Measurements from ENCODE around the gene DCTN3. TPM values are rescaled to one million over a fixed set of nuclear protein-coding genes. Genes with fewer than 3 reads are reported as not detected.

The DCTN3 gene
- total RNA-seq, 1 donor from 2014 or later, result 94.8 TPM

DNA sequence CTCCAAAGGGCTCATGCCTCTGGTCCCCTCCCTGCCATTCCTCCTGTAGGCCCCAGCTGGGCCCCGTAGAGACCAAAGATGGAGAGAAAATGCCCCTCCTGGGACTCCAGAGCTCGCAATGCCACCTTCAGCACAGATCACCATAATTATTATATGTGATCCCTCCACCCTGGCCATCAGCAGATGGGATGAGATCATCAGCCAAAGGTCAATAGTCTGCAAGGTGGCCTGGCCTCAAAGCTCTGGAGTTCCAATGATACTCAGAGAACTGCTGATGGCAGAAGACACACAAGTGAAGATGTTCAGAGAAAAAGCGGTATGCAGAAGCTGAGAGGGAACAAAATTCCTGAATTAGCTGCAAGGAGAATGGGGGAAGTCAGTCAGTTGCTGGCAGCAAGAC lies 13.4 kb downstream of the DCTN3 start:
- no peak overlapping the region for H3K9ac ChIP-seq (ENCODE audit: low read length)
- no peaks in the 10 kb centered on the region for H3K9me3 Mint-ChIP-seq (ENCODE audit: unreplicated experiment)
- no peak overlapping the region for H3K27ac ChIP-seq (ENCODE audit: low read depth, low read length)
- peaks cover 12% of the 10 kb centered on the region for H3K79me2 ChIP-seq (ENCODE audit: insufficient read depth, low read length)
- TF ChIP-seq EZH2 (IDR thresholded peaks at IDR 0.05; ENCODE audit: insufficient read depth, low read length), result no peak
- TF ChIP-seq, protein P1, sequence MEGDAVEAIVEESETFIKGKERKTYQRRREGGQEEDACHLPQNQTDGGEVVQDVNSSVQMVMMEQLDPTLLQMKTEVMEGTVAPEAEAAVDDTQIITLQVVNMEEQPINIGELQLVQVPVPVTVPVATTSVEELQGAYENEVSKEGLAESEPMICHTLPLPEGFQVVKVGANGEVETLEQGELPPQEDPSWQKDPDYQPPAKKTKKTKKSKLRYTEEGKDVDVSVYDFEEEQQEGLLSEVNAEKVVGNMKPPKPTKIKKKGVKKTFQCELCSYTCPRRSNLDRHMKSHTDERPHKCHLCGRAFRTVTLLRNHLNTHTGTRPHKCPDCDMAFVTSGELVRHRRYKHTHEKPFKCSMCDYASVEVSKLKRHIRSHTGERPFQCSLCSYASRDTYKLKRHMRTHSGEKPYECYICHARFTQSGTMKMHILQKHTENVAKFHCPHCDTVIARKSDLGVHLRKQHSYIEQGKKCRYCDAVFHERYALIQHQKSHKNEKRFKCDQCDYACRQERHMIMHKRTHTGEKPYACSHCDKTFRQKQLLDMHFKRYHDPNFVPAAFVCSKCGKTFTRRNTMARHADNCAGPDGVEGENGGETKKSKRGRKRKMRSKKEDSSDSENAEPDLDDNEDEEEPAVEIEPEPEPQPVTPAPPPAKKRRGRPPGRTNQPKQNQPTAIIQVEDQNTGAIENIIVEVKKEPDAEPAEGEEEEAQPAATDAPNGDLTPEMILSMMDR (IDR thresholded peaks at IDR 0.05; ENCODE audit: insufficient read depth, low read depth, low read length), result no peak
- H3K36me3 ChIP-seq (ENCODE audit: insufficient read depth, low read length), result no peaks in the 10 kb centered on the region
- no peak overlapping the region for H3K4me3 Mint-ChIP-seq (ENCODE audit: unreplicated experiment)
- no peak overlapping the region for H3K4me3 ChIP-seq (ENCODE audit: insufficient read depth, low read depth, low read length)
- no peak for DNase-seq (ENCODE audit: low read depth)
- no peak overlapping the region for H3K4me2 ChIP-seq (ENCODE audit: low read length)
- H3K36me3 Mint-ChIP-seq (ENCODE audit: low read depth, unreplicated experiment), result peaks cover 5% of the 10 kb centered on the region
- no peaks in the 10 kb centered on the region for H3K9me3 ChIP-seq (ENCODE audit: insufficient read depth, low read depth, low read length)
- peaks cover 8% of the 10 kb centered on the region for H4K20me1 ChIP-seq (ENCODE audit: insufficient read depth, low read length)
- peaks cover 7% of the 10 kb centered on the region for H3K27me3 Mint-ChIP-seq (ENCODE audit: low read depth, unreplicated experiment)
- no peak overlapping the region for H2AFZ ChIP-seq (ENCODE audit: low read depth, low read length)
- no peak for FAIRE-seq
- H3K27me3 ChIP-seq (ENCODE audit: insufficient read depth, low read length), result peaks cover 6% of the 10 kb centered on the region
- H3K4me1 Mint-ChIP-seq (ENCODE audit: low read depth, unreplicated experiment), result peaks cover 6% of the 10 kb centered on the region
- H3K27ac Mint-ChIP-seq (ENCODE audit: unreplicated experiment), result no peak overlapping the region
- peaks cover 9% of the 10 kb centered on the region for H3K4me1 ChIP-seq (ENCODE audit: insufficient read depth, low read length)

DNA sequence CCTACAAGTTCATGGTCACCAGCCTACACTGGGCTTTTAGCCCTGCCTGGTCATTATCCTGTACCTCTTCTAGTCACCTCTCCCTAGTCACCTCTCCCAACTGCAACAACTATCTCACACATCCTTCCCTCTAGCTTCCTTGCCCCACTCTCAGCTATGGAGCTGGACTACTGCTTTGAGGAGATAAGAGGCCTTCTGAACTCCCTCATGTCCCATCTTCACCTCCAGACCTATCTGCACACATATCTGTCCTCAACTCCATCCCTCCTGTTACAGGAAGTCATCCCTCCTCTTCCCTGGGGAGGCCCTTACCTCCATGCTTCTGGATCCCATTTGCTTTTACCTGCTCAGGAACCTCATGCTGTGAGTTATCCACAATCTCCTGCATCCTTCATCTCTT lies 14.1 kb downstream of the DCTN3 start:
- H3K9ac ChIP-seq (ENCODE audit: low read length), result no peak overlapping the region
- no peak overlapping the region for H2AFZ ChIP-seq (ENCODE audit: low read depth, low read length)
- Mint-ChIP-seq H3K4me3 (ENCODE audit: unreplicated experiment) (no peak overlapping the region), H3K9me3 (ENCODE audit: unreplicated experiment) (no peaks in the 10 kb centered on the region), H3K4me1 (ENCODE audit: low read depth, unreplicated experiment) (peaks cover 5% of the 10 kb centered on the region), H3K27me3 (ENCODE audit: low read depth, unreplicated experiment) (peaks cover 13% of the 10 kb centered on the region), H3K36me3 (ENCODE audit: low read depth, unreplicated experiment) (peaks cover 5% of the 10 kb centered on the region), H3K27ac (ENCODE audit: unreplicated experiment) (no peak overlapping the region)
- no peaks in the 10 kb centered on the region for H3K36me3 ChIP-seq (ENCODE audit: insufficient read depth, low read length)
- no peak for TF ChIP-seq EZH2 (IDR thresholded peaks at IDR 0.05; ENCODE audit: insufficient read depth, low read length)
- TF ChIP-seq, protein P1 (IDR thresholded peaks at IDR 0.05; ENCODE audit: insufficient read depth, low read depth, low read length), result no peak
- H3K4me1 ChIP-seq (ENCODE audit: insufficient read depth, low read length), result peaks cover 4% of the 10 kb centered on the region
- H3K27ac ChIP-seq (ENCODE audit: low read depth, low read length), result no peak overlapping the region
- peaks cover 7% of the 10 kb centered on the region for H3K27me3 ChIP-seq (ENCODE audit: insufficient read depth, low read length)
- FAIRE-seq, result no peak
- no peak for DNase-seq (ENCODE audit: low read depth)
- peaks cover 8% of the 10 kb centered on the region for H4K20me1 ChIP-seq (ENCODE audit: insufficient read depth, low read length)
- H3K4me2 ChIP-seq (ENCODE audit: low read length), result no peak overlapping the region
- no peaks in the 10 kb centered on the region for H3K9me3 ChIP-seq (ENCODE audit: insufficient read depth, low read depth, low read length)
- H3K4me3 ChIP-seq (ENCODE audit: insufficient read depth, low read depth, low read length), result no peak overlapping the region
- peaks cover 4% of the 10 kb centered on the region for H3K79me2 ChIP-seq (ENCODE audit: insufficient read depth, low read length)

DNA sequence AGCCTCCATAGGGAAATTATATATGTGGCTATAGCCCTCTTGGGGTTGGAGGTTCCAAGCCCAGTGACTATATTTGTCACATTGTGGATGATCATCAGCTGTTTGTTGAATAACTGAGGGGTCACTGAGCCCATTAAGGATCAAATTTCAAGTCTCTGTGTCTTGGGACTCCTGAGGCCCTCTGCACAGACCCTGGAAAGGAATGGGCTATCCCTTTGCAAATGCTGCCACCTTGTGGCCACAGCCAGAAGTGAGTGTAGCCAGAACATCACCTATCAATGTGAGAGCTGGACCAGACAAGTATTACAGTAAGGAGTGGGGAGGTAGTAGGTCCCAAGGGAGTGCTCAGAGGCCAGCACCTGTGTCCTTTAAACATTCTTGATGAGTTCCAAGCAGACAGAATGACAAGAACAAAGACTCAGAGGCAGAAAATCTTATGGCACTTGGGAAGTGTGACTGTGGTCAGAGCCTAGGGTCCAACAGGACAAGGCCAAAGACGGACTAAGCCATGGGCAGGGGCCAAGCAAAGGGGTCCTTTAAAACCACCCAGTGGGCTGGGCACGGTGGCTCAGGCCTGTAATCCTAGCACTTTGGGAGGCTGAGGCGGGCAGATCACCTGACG lies 16.6 kb downstream of the DCTN3 start:
- Histone ChIP-seq H3K79me2 (ENCODE audit: insufficient read depth, low read length) (no peaks in the 10 kb centered on the region), H3K4me1 (ENCODE audit: insufficient read depth, low read length) (no peaks in the 10 kb centered on the region), H3K4me3 (ENCODE audit: insufficient read depth, low read depth, low read length) (no peak overlapping the region), H3K27me3 (ENCODE audit: insufficient read depth, low read length) (peaks cover 18% of the 10 kb centered on the region), H3K27ac (ENCODE audit: low read depth, low read length) (no peak overlapping the region), H3K9ac (ENCODE audit: low read length) (no peak overlapping the region), H3K9me3 (ENCODE audit: insufficient read depth, low read depth, low read length) (no peaks in the 10 kb centered on the region), H2AFZ (ENCODE audit: low read depth, low read length) (no peak overlapping the region), H3K36me3 (ENCODE audit: insufficient read depth, low read length) (no peaks in the 10 kb centered on the region), H4K20me1 (ENCODE audit: insufficient read depth, low read length) (peaks cover 5% of the 10 kb centered on the region), H3K4me2 (ENCODE audit: low read length) (no peak overlapping the region)
- DNase-seq (ENCODE audit: low read depth) (peak; percentile 31), FAIRE-seq (peak; percentile 73)
- H3K36me3 Mint-ChIP-seq (ENCODE audit: low read depth, unreplicated experiment), result no peaks in the 10 kb centered on the region
- no peak overlapping the region for H3K4me3 Mint-ChIP-seq (ENCODE audit: unreplicated experiment)
- TF ChIP-seq, protein P1 (IDR thresholded peaks at IDR 0.05; ENCODE audit: insufficient read depth, low read depth, low read length), result peak; percentile 96
- TF ChIP-seq EZH2 (IDR thresholded peaks at IDR 0.05; ENCODE audit: insufficient read depth, low read length), result no peak
- peaks cover 3% of the 10 kb centered on the region for H3K4me1 Mint-ChIP-seq (ENCODE audit: low read depth, unreplicated experiment)
- no peak overlapping the region for H3K27ac Mint-ChIP-seq (ENCODE audit: unreplicated experiment)
- H3K27me3 Mint-ChIP-seq (ENCODE audit: low read depth, unreplicated experiment), result peaks cover 30% of the 10 kb centered on the region
- H3K9me3 Mint-ChIP-seq (ENCODE audit: unreplicated experiment), result no peaks in the 10 kb centered on the region

All from astrocyte (in vitro differentiated cells and primary cell).